ENCODE data around the gene WNT2.

DNA sequence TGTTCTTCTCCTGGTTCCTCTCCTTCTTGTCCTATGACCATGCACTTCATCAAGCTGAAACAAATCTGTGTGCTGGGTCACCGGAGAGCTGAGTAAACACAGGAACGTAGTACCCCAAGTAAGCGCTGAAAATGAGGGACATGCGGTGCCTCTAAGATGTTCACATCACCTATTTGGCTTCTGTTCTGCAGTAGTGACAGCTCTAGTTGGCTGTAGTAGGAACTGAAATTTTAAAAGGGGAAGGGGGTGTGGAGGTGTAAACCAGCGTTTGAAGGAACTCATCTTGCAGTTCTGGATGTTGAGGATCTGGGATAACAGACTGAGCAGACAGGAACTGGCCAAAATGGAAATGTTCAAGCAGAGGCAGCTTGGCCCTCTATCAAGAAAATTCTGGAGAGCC is 85.2 kb downstream of the WNT2 start:
- TF ChIP-seq, protein P1, sequence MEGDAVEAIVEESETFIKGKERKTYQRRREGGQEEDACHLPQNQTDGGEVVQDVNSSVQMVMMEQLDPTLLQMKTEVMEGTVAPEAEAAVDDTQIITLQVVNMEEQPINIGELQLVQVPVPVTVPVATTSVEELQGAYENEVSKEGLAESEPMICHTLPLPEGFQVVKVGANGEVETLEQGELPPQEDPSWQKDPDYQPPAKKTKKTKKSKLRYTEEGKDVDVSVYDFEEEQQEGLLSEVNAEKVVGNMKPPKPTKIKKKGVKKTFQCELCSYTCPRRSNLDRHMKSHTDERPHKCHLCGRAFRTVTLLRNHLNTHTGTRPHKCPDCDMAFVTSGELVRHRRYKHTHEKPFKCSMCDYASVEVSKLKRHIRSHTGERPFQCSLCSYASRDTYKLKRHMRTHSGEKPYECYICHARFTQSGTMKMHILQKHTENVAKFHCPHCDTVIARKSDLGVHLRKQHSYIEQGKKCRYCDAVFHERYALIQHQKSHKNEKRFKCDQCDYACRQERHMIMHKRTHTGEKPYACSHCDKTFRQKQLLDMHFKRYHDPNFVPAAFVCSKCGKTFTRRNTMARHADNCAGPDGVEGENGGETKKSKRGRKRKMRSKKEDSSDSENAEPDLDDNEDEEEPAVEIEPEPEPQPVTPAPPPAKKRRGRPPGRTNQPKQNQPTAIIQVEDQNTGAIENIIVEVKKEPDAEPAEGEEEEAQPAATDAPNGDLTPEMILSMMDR (conservative IDR thresholded peaks at IDR 0.05; ENCODE audit: low read depth, low read length) = no peak
- no peak for TF ChIP-seq EZH2 (IDR thresholded peaks at IDR 0.05; ENCODE audit: low read length, unreplicated experiment)
